ENCODE measurements around the gene GATA1.

Gene GATA1

DNA sequence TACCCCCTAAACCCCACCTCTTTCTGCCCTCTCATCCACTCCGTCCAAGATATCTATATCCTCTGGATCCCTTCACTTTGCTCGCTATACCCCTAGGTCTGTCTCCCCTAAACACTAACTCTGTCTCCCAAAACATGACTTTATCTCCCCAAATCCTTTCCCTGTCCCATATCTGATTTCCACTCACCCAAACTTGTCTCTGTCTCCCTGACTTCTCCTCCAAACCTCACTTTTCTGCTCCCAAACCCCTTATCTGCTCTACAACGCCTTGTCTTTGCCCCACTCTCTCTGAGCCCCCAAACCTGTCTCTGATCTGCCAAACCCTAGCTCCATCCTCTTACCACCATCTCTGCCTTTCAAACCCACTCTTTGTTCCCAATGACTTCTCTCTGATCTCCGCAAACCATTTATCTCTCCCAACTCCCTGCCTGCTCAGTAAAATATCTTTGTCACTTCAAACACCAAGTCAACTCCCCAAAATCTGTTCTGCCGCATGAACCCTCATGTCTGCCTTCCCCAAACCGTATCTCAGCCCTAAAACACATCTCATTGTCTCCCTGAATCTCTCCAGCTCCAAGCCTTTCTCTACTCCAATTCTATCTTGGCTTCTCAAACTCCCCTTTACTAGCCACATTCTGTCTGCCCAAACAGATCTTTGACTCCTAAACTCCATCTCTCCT lies 575 bp downstream of the GATA1 start:
- DNase-seq (ENCODE audit: extremely low read depth, low read depth) = no peak
- no peak overlapping the region for H3K4me3 ChIP-seq (replicated peaks; ENCODE audit: low read depth, low read length)
- no peak for TF ChIP-seq CTCF (IDR thresholded peaks at IDR 0.05; ENCODE audit: low read depth, low read length, missing control alignments)

- no peak overlapping the region for H3K4me3 ChIP-seq (replicated peaks; ENCODE audit: low read depth, low read length)
- no peak for DNase-seq (ENCODE audit: extremely low read depth, low read depth)
- no peak for TF ChIP-seq CTCF (IDR thresholded peaks at IDR 0.05; ENCODE audit: low read depth, low read length, missing control alignments)
These were observed 1.4 kb downstream of the GATA1 start for GRCh38 chrX:48787505-48788443.

- H3K4me3 ChIP-seq (replicated peaks; ENCODE audit: low read depth, low read length) = no peak overlapping the region
- no peak for DNase-seq (ENCODE audit: extremely low read depth, low read depth)
- no peak for TF ChIP-seq CTCF (IDR thresholded peaks at IDR 0.05; ENCODE audit: low read depth, low read length, missing control alignments)
These were observed 3.2 kb downstream of the GATA1 start for GRCh38 chrX:48789366-48790220.

GRCh38 chrX:48790477-48790876 lies 4.1 kb downstream of the GATA1 start:
- DNase-seq (ENCODE audit: extremely low read depth, low read depth) = no peak
- TF ChIP-seq CTCF (IDR thresholded peaks at IDR 0.05; ENCODE audit: low read depth, low read length, missing control alignments) = no peak
- no peak overlapping the region for H3K4me3 ChIP-seq (replicated peaks; ENCODE audit: low read depth, low read length)

- no peak for DNase-seq (ENCODE audit: extremely low read depth, low read depth)
- H3K4me3 ChIP-seq (replicated peaks; ENCODE audit: low read depth, low read length) = no peak overlapping the region
- no peak for TF ChIP-seq CTCF (IDR thresholded peaks at IDR 0.05; ENCODE audit: low read depth, low read length, missing control alignments)
These were observed 4.9 kb downstream of the GATA1 start for GRCh38 chrX:48791063-48791820.

- no peak for TF ChIP-seq CTCF (IDR thresholded peaks at IDR 0.05; ENCODE audit: low read depth, low read length, missing control alignments)
- no peak overlapping the region for H3K4me3 ChIP-seq (replicated peaks; ENCODE audit: low read depth, low read length)
- no peak for DNase-seq (ENCODE audit: extremely low read depth, low read depth)
These were observed 5.8 kb downstream of the GATA1 start for GRCh38 chrX:48792219-48792618.

Measured in HFF-Myc (cell line).